Epithelial cell of umbilical artery (primary cell): ENCODE measurements around the gene ZNF438. TPM values are rescaled to one million over a fixed set of nuclear protein-coding genes. Genes with fewer than 3 reads are reported as not detected.

Experiments used
- total RNA-seq: library from RNA; depleted of rRNA; stranded (reverse); fragments of >200 nt; gene quantifications from 2 replicates; pipeline ENCODE4 v1.2.3, GENCODE V29; 2014

The ZNF438 gene, protein sequence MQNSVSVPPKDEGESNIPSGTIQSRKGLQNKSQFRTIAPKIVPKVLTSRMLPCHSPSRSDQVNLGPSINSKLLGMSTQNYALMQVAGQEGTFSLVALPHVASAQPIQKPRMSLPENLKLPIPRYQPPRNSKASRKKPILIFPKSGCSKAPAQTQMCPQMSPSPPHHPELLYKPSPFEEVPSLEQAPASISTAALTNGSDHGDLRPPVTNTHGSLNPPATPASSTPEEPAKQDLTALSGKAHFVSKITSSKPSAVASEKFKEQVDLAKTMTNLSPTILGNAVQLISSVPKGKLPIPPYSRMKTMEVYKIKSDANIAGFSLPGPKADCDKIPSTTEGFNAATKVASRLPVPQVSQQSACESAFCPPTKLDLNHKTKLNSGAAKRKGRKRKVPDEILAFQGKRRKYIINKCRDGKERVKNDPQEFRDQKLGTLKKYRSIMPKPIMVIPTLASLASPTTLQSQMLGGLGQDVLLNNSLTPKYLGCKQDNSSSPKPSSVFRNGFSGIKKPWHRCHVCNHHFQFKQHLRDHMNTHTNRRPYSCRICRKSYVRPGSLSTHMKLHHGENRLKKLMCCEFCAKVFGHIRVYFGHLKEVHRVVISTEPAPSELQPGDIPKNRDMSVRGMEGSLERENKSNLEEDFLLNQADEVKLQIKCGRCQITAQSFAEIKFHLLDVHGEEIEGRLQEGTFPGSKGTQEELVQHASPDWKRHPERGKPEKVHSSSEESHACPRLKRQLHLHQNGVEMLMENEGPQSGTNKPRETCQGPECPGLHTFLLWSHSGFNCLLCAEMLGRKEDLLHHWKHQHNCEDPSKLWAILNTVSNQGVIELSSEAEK
- 4.2 and 5.2 TPM in 2 replicates for total RNA-seq

DNA sequence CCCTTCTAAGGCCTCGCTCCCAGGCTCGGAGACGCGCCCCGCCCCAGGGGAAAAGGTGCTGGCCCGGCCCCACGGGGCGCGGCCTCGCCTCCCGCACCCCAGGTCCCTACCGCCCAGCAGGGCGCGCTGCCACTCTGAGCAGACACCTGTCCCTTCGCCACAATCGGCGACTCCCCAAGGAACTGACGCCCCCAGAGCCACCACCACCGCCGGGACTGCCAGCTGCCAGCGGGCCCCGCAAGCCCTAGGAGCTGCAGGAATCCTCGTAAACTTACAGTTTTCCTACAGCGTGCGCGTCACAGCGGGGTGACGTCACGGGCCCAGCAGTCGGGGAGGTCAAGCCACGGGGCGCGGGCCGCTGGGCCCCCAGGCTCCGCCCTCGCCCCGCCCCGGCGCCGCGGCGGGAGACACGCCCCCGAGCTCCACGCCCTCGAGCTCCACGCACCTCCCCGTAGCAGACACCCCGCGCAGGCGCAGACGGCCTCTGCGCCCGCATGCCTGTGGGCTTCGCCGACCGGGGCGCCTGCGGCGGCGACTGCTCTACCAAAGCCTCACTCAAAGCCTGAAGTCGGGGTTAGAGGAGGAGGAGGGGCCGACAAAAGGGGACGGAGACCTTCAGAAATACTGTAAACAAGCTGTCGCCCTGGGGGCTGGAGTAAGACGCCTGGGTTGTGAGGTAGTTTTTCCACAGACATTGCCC, at the start of gene ZNF438:
Gene ZNF438 (minus strand): TSS at position 308 of the 700 bp plus-strand sequence. CDS start 154,831 bp downstream, outside the sequence.

